Naive B cell (primary cell): Measurements from ENCODE around the gene VSTM2L. TPM values are rescaled to one million over a fixed set of nuclear protein-coding genes. Genes with fewer than 3 reads are reported as not detected.

Experiments
- ATAC-seq, 2 donors: fragments of 150-1000 bp; cut with Tn5 transposase; 2 replicates each; pipeline ENCODE4 v1.10.0; 2021; ENCODE audit warnings: low read depth in 2 of 2, mild to moderate bottlenecking in 2 of 2, moderate library complexity in 2 of 2
- DNase-seq: peaks from one replicate; pipeline ENCODE4 v3.0.0; 2022
- H3K27ac Mint-ChIP-seq, 6 donors: one replicate each; pipeline ENCODE4 v1.8.0; 2020 to 2022; ENCODE audit warnings: mild to moderate bottlenecking in 6 of 6, mixed read lengths in 6 of 6, moderate library complexity in 5 of 6, inconsistent platforms in 2 of 6
- H3K27me3 Mint-ChIP-seq, 3 donors: one replicate each; pipeline ENCODE4 v1.8.0; 2021 to 2022; ENCODE audit warnings: mixed read lengths in 3 of 3, mild to moderate bottlenecking in 1 of 3
- H3K36me3 Mint-ChIP-seq, 2 donors: one replicate each; pipeline ENCODE4 v1.8.0; 2020 to 2022; ENCODE audit warnings: mixed read lengths in 2 of 2, inconsistent platforms in 1 of 2, mild to moderate bottlenecking in 1 of 2
- H3K4me1 Mint-ChIP-seq, 3 donors: one replicate each; pipeline ENCODE4 v1.8.0; 2020 to 2022; ENCODE audit warnings: mixed read lengths in 3 of 3, inconsistent platforms in 1 of 3, mild to moderate bottlenecking in 1 of 3, moderate library complexity in 1 of 3
- H3K4me3 Mint-ChIP-seq, 8 donors: one replicate each; pipeline ENCODE4 v1.8.0; 2020 to 2022; ENCODE audit warnings: mild to moderate bottlenecking in 8 of 8, mixed read lengths in 8 of 8, moderate library complexity in 8 of 8, inconsistent platforms in 2 of 8
- H3K9me3 Mint-ChIP-seq, 7 donors: one replicate each; pipeline ENCODE4 v1.8.0; 2020 to 2022; ENCODE audit warnings: mixed read lengths in 7 of 7, mild to moderate bottlenecking in 5 of 7, inconsistent platforms in 2 of 7, moderate library complexity in 1 of 7
- polyA plus RNA-seq, 6 donors: library from polyadenylated mRNA; unstranded; fragments of 300-500 nt; fragmentation: Illumina TruSeq; gene quantifications; one replicate each; pipeline ENCODE4 v1.2.3, GENCODE V29; 2021; ENCODE audit warnings: low read depth in 6 of 6

VSTM2L gene
- polyA plus RNA-seq, 6 donors from 2014 or later: not detected

- Mint-ChIP-seq H3K9me3 (peaks cover 3 to 14% (median 6%) of the 10 kb centered on the region in 7 donors), H3K4me3 (no peak overlapping the region), H3K36me3 (peaks cover 0 to 6% of the 10 kb centered on the region in 2 donors), H3K4me1 (peaks cover 0 to 2% (median 0%) of the 10 kb centered on the region in 3 donors), H3K27me3 (peaks cover 6 to 21% (median 19%) of the 10 kb centered on the region in 3 donors), H3K27ac (no peak overlapping the region)
- ATAC-seq (no peak), DNase-seq (no peak)
These were observed 40.1 kb downstream of the VSTM2L start for GRCh38 chr20:37943033-37943432.

- DNase-seq (no peak), ATAC-seq (no peak)
- Mint-ChIP-seq H3K4me1 (peaks cover 0 to 2% (median 0%) of the 10 kb centered on the region in 3 donors), H3K36me3 (peaks cover 0 to 8% of the 10 kb centered on the region in 2 donors), H3K9me3 (peaks cover 4 to 17% (median 6%) of the 10 kb centered on the region in 7 donors), H3K27me3 (peaks cover 6 to 22% (median 19%) of the 10 kb centered on the region in 3 donors), H3K27ac (peak overlapping the region in 1 of 6 donors; percentile 14), H3K4me3 (no peak overlapping the region)
These were observed 40.9 kb downstream of the VSTM2L start for GRCh38 chr20:37943501-37944455.

GRCh38 chr20:37944456-37944981, 41.6 kb downstream of the VSTM2L start:
- ATAC-seq (no peak), DNase-seq (no peak)

GRCh38 chr20:37945091-37945547, 42.2 kb downstream of the VSTM2L start:
- H3K36me3 Mint-ChIP-seq: peaks cover 0 to 8% of the 10 kb centered on the region in 2 donors
- peaks cover 6 to 22% (median 19%) of the 10 kb centered on the region in 3 donors for H3K27me3 Mint-ChIP-seq
- DNase-seq (no peak), ATAC-seq (no peak)
- H3K4me3 Mint-ChIP-seq: no peak overlapping the region
- peak overlapping the region in 1 of 6 donors; percentile 49 for H3K27ac Mint-ChIP-seq
- peaks cover 4 to 17% (median 6%) of the 10 kb centered on the region in 7 donors for H3K9me3 Mint-ChIP-seq
- no peaks in the 10 kb centered on the region for H3K4me1 Mint-ChIP-seq

More at GRCh38 chr20:37944456-37944981, 41.6 kb downstream of the VSTM2L start:
- Mint-ChIP-seq H3K4me3 (no peak overlapping the region), H3K9me3 (peaks cover 4 to 17% (median 6%) of the 10 kb centered on the region in 7 donors), H3K36me3 (peaks cover 0 to 8% of the 10 kb centered on the region in 2 donors), H3K27ac (no peak overlapping the region), H3K4me1 (peaks cover 0 to 2% (median 0%) of the 10 kb centered on the region in 3 donors), H3K27me3 (peaks cover 6 to 22% (median 19%) of the 10 kb centered on the region in 3 donors)

GRCh38 chr20:37946946-37947345, 44.0 kb downstream of the VSTM2L start:
- peaks cover 0 to 8% of the 10 kb centered on the region in 2 donors for H3K36me3 Mint-ChIP-seq
- no peak overlapping the region for H3K4me3 Mint-ChIP-seq
- H3K27ac Mint-ChIP-seq: peak overlapping the region in 2 of 6 donors; percentile 20 to 70
- H3K9me3 Mint-ChIP-seq: peaks cover 4 to 13% (median 6%) of the 10 kb centered on the region in 7 donors
- peaks cover 6 to 19% (median 16%) of the 10 kb centered on the region in 3 donors for H3K27me3 Mint-ChIP-seq
- H3K4me1 Mint-ChIP-seq: no peaks in the 10 kb centered on the region
- no peak for ATAC-seq
- no peak for DNase-seq

- H3K9me3 Mint-ChIP-seq: peaks cover 4 to 9% (median 6%) of the 10 kb centered on the region in 7 donors
- no peaks in the 10 kb centered on the region for H3K4me1 Mint-ChIP-seq
- H3K27ac Mint-ChIP-seq: no peak overlapping the region
- H3K4me3 Mint-ChIP-seq: no peak overlapping the region
- ATAC-seq (no peak), DNase-seq (no peak)
- peaks cover 0 to 8% of the 10 kb centered on the region in 2 donors for H3K36me3 Mint-ChIP-seq
- H3K27me3 Mint-ChIP-seq: peaks cover 6 to 19% (median 16%) of the 10 kb centered on the region in 3 donors
These were observed 45.0 kb downstream of the VSTM2L start for GRCh38 chr20:37947943-37948342.

GRCh38 chr20:37948956-37949355, 46.0 kb downstream of the VSTM2L start:
- H3K4me1 Mint-ChIP-seq: no peaks in the 10 kb centered on the region
- H3K9me3 Mint-ChIP-seq: peaks cover 4 to 9% (median 6%) of the 10 kb centered on the region in 7 donors
- H3K36me3 Mint-ChIP-seq: peaks cover 0 to 8% of the 10 kb centered on the region in 2 donors
- ATAC-seq (no peak), DNase-seq (no peak)
- H3K27ac Mint-ChIP-seq: no peak overlapping the region
- no peak overlapping the region for H3K4me3 Mint-ChIP-seq
- H3K27me3 Mint-ChIP-seq: peaks cover 6 to 19% (median 16%) of the 10 kb centered on the region in 3 donors

- H3K9me3 Mint-ChIP-seq: peaks cover 0 to 3% (median 0%) of the 10 kb centered on the region in 7 donors
These were observed 51.3 kb downstream of the VSTM2L start for GRCh38 chr20:37954190-37954589.

GRCh38 chr20:37954626-37955025, 51.7 kb downstream of the VSTM2L start:
- DNase-seq: no peak
- Mint-ChIP-seq H3K27ac (no peak overlapping the region), H3K27me3 (peaks cover 3 to 15% (median 14%) of the 10 kb centered on the region in 3 donors), H3K4me3 (no peak overlapping the region), H3K9me3 (peaks cover 0 to 6% (median 3%) of the 10 kb centered on the region in 7 donors), H3K36me3 (no peaks in the 10 kb centered on the region), H3K4me1 (no peaks in the 10 kb centered on the region)
- no peak for ATAC-seq

More at GRCh38 chr20:37954190-37954589, 51.3 kb downstream of the VSTM2L start:
- no peak overlapping the region for H3K4me3 Mint-ChIP-seq
- H3K27ac Mint-ChIP-seq: no peak overlapping the region
- no peak for ATAC-seq
- no peaks in the 10 kb centered on the region for H3K4me1 Mint-ChIP-seq
- no peak for DNase-seq
- no peaks in the 10 kb centered on the region for H3K36me3 Mint-ChIP-seq
- peaks cover 3 to 15% (median 10%) of the 10 kb centered on the region in 3 donors for H3K27me3 Mint-ChIP-seq

- Mint-ChIP-seq H3K27ac (peak overlapping the region in 1 of 6 donors; percentile 18), H3K4me3 (no peak overlapping the region), H3K36me3 (no peaks in the 10 kb centered on the region), H3K27me3 (peaks cover 3 to 19% (median 15%) of the 10 kb centered on the region in 3 donors), H3K4me1 (no peaks in the 10 kb centered on the region), H3K9me3 (peaks cover 0 to 13% (median 9%) of the 10 kb centered on the region in 7 donors)
- DNase-seq (no peak), ATAC-seq (no peak)
These were observed 52.6 kb downstream of the VSTM2L start for GRCh38 chr20:37955511-37955910.

GRCh38 chr20:37956107-37956585, 53.2 kb downstream of the VSTM2L start:
- ATAC-seq (no peak), DNase-seq (no peak)
- Mint-ChIP-seq H3K4me3 (no peak overlapping the region), H3K27ac (no peak overlapping the region), H3K27me3 (peaks cover 3 to 19% (median 15%) of the 10 kb centered on the region in 3 donors), H3K4me1 (no peaks in the 10 kb centered on the region), H3K9me3 (peaks cover 0 to 16% (median 14%) of the 10 kb centered on the region in 7 donors), H3K36me3 (no peaks in the 10 kb centered on the region)

- H3K27me3 Mint-ChIP-seq: peaks cover 3 to 22% (median 15%) of the 10 kb centered on the region in 3 donors
- H3K36me3 Mint-ChIP-seq: peaks cover 0 to 5% of the 10 kb centered on the region in 2 donors
- H3K9me3 Mint-ChIP-seq: peaks cover 0 to 21% (median 18%) of the 10 kb centered on the region in 7 donors
- no peaks in the 10 kb centered on the region for H3K4me1 Mint-ChIP-seq
- no peak overlapping the region for H3K4me3 Mint-ChIP-seq
- no peak for ATAC-seq
- DNase-seq: no peak
- H3K27ac Mint-ChIP-seq: no peak overlapping the region
These were observed 56.1 kb downstream of the VSTM2L start for GRCh38 chr20:37958856-37959520.

GRCh38 chr20:37961066-37961465, 58.1 kb downstream of the VSTM2L start:
- no peak for ATAC-seq
- no peak for DNase-seq
- Mint-ChIP-seq H3K9me3 (peaks cover 0 to 27% (median 19%) of the 10 kb centered on the region in 7 donors), H3K27ac (peak overlapping the region in 1 of 6 donors; percentile 17), H3K27me3 (peaks cover 3 to 31% (median 11%) of the 10 kb centered on the region in 3 donors), H3K36me3 (peaks cover 0 to 5% of the 10 kb centered on the region in 2 donors), H3K4me1 (no peaks in the 10 kb centered on the region), H3K4me3 (no peak overlapping the region)
